AG04449 (cell line): ENCODE measurements around the gene SH3PXD2A.

Experiments
- CTCF ChIA-PET: fragments of 350-600 bp; formaldehyde crosslinking; extraction: SDS; loops from one replicate; lab custom pipeline; 2021; ENCODE audit warnings: antibody characterized with exemption; lab: Yijun Ruan, JAX
- POLR2A ChIA-PET: fragments of 400-600, 350-600 bp; formaldehyde crosslinking; extraction: SDS; loops from one replicate; lab custom pipeline; 2020; ENCODE audit warnings: antibody characterized with exemption, inconsistent platforms; lab: Yijun Ruan, JAX
- DNase-seq: peaks from one replicate; pipeline ENCODE4 v3.0.0-alpha.2; 2010; ENCODE audit warnings: low read depth, low spot score
- H3K4me3 ChIP-seq: 2 replicates; pipeline ENCODE4 v1.5.1; 2011; ENCODE audit warnings: low read depth, mild to moderate bottlenecking, control low read depth, low read length
- CTCF ChIP-seq: IDR thresholded peaks from one replicate; pipeline ENCODE4 v1.5.1; 2011; ENCODE audit warnings: mild to moderate bottlenecking, moderate library complexity, low read length, control low read depth, inconsistent platforms; ENCODE audit not compliant: insufficient read depth; ENCODE audit errors: missing control alignments

The SH3PXD2A gene

GRCh38 chr10:103805781-103806180 lies 49.6 kb downstream of the SH3PXD2A start:
- ChIA-PET POLR2A (no interaction called here), CTCF (no interaction called here)
- no peak for DNase-seq
- TF ChIP-seq CTCF = no peak
- H3K4me3 ChIP-seq = no peak overlapping the region

- POLR2A ChIA-PET = no interaction called here
- no peak overlapping the region for H3K4me3 ChIP-seq
- no peak for DNase-seq
- CTCF ChIA-PET = no interaction called here
- TF ChIP-seq CTCF = no peak
Observed at GRCh38 chr10:103804871-103805270, 50.5 kb downstream of the SH3PXD2A start.

GRCh38 chr10:103803941-103804340 lies 51.4 kb downstream of the SH3PXD2A start:
- no peak for DNase-seq
- ChIA-PET CTCF (interaction anchor here (1.3 kb wide), 1 partner anchor 9 kb away, joined by 3 read pairs; no protein-coding TSS in a partner anchor), POLR2A (no interaction called here)
- TF ChIP-seq CTCF = no peak
- H3K4me3 ChIP-seq = no peak overlapping the region

- TF ChIP-seq CTCF = no peak
- ChIA-PET POLR2A (no interaction called here), CTCF (interaction anchor here (1.3 kb wide), 1 partner anchor 8 kb away, joined by 3 read pairs; no protein-coding TSS in a partner anchor)
- no peak for DNase-seq
- H3K4me3 ChIP-seq = no peak overlapping the region
Observed at GRCh38 chr10:103802637-103803353, 52.6 kb downstream of the SH3PXD2A start.

- POLR2A ChIA-PET = no interaction called here
- no peak overlapping the region for H3K4me3 ChIP-seq
- TF ChIP-seq CTCF = no peak
- DNase-seq = no peak
- CTCF ChIA-PET = interaction anchor here (1.0 kb wide), 1 partner anchor 10 kb away, joined by 3 read pairs; no protein-coding TSS in a partner anchor
Observed at GRCh38 chr10:103802081-103802480, 53.3 kb downstream of the SH3PXD2A start.

GRCh38 chr10:103800789-103801540 lies 54.4 kb downstream of the SH3PXD2A start:
- no peak for DNase-seq
- CTCF ChIA-PET = interaction anchor here (0.6 to 1.0 kb wide), 2 partner anchors 11 to 18 kb away, joined by 3 read pairs; no protein-coding TSS in a partner anchor
- TF ChIP-seq CTCF = no peak
- H3K4me3 ChIP-seq = no peak overlapping the region
- POLR2A ChIA-PET = no interaction called here
